ENCODE measurements around the gene INMT.

Gene INMT

DNA sequence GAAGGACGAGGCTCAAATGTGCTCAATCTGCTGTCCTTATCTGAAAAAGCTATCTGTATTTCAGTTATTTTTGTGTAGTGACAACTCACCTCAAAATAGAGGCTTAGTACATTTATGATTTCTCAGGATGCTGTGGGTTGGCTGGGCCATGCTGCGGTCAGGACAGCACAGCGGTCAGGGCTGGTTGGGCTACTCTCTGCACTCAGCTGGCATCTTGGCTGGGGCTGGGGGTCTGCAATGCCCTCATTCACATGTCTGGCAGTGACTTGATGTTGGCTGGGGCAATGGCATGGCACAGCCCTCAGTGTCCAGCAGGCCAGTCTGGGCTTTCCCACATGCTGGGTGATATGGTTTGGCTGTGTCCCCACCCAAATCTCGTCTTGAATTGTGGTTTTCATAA is 15.6 kb upstream of the INMT start:
- DNase-seq, result no peak
- H3F3A ChIP-seq (ENCODE audit: insufficient read depth, low read length), result no peaks in the 10 kb centered on the region
- no peak for TF ChIP-seq EZH2 (optimal IDR thresholded peaks at IDR 0.05; ENCODE audit: low read depth, low read length)
- TF ChIP-seq, protein P1, sequence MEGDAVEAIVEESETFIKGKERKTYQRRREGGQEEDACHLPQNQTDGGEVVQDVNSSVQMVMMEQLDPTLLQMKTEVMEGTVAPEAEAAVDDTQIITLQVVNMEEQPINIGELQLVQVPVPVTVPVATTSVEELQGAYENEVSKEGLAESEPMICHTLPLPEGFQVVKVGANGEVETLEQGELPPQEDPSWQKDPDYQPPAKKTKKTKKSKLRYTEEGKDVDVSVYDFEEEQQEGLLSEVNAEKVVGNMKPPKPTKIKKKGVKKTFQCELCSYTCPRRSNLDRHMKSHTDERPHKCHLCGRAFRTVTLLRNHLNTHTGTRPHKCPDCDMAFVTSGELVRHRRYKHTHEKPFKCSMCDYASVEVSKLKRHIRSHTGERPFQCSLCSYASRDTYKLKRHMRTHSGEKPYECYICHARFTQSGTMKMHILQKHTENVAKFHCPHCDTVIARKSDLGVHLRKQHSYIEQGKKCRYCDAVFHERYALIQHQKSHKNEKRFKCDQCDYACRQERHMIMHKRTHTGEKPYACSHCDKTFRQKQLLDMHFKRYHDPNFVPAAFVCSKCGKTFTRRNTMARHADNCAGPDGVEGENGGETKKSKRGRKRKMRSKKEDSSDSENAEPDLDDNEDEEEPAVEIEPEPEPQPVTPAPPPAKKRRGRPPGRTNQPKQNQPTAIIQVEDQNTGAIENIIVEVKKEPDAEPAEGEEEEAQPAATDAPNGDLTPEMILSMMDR (IDR thresholded peaks at IDR 0.05; ENCODE audit: low read length), result no peak
- TF ChIP-seq EZH2phosphoT487 (IDR thresholded peaks at IDR 0.05; ENCODE audit: low read length), result no peak
- no peak overlapping the region for H3K4me2 ChIP-seq (ENCODE audit: low read depth, low read length)
- no peaks in the 10 kb centered on the region for H3K79me2 ChIP-seq (ENCODE audit: low read length)
- no peaks in the 10 kb centered on the region for H3K9me3 ChIP-seq (replicated peaks; ENCODE audit: insufficient read depth, low read length)
- no peaks in the 10 kb centered on the region for H3K9me2 ChIP-seq (replicated peaks; ENCODE audit: insufficient read depth, low read length)
- H3K27ac ChIP-seq (ENCODE audit: low read length), result no peak overlapping the region
- no peaks in the 10 kb centered on the region for H3K27me3 ChIP-seq (replicated peaks; ENCODE audit: insufficient read depth, low read length)
- H4K20me1 ChIP-seq (ENCODE audit: insufficient read depth, low read length), result no peaks in the 10 kb centered on the region
- H2AFZ ChIP-seq (ENCODE audit: low read length), result no peak overlapping the region
- peaks cover 4% of the 10 kb centered on the region; the same call in 1 of the 2 replicates for H3K4me1 ChIP-seq (ENCODE audit: low read length)
- H3K9ac ChIP-seq (ENCODE audit: low read length), result no peak overlapping the region
- H3K36me3 ChIP-seq (replicated peaks; ENCODE audit: insufficient read depth, low read length), result no peaks in the 10 kb centered on the region
- H3K4me3 ChIP-seq (ENCODE audit: low read length), result no peak overlapping the region

DNA sequence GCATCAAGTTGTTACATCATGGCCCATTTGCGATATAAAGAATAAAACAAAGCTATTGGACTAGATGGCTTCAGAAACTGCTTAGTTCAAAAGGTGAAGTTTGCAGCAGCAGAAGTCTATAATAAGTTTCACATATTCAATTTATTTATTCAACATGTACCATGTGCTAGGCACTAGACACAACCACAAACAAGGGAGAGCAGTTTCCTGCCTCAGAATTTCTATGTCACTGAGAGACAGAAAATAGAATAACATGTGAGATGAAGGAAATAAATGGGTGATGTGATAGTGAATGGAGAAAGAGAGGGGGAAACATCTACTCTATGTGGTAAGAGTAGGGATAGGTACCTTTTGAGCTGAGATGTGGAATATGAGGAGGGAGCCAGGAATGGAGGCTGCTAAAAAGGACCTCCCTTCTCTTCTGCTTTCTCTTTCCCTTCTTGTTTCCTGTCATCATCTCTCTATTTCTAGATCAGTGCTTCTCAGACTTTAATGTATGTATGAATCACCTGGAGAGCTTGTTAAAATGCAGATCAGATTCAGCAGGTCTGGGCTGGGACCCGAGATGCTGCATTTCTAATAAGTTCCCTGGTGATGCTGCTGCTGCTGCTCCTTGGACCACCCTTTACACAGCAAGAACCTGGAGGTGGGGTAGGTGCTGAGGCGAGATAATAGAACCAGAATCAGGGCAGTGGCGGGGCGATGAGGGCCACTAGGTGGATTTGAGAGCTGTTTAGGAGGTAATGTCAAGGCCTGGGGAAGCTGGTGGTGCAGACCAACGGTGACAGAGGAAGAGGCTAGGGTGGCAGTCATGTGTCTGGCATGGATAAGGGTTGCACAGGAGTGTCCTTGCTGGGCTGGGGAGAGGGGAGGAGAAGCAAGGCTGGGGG is 13.7 kb upstream of the INMT start:
- no peak overlapping the region for H3K4me2 ChIP-seq (ENCODE audit: low read depth, low read length)
- no peaks in the 10 kb centered on the region for H3K9me2 ChIP-seq (replicated peaks; ENCODE audit: insufficient read depth, low read length)

DNA sequence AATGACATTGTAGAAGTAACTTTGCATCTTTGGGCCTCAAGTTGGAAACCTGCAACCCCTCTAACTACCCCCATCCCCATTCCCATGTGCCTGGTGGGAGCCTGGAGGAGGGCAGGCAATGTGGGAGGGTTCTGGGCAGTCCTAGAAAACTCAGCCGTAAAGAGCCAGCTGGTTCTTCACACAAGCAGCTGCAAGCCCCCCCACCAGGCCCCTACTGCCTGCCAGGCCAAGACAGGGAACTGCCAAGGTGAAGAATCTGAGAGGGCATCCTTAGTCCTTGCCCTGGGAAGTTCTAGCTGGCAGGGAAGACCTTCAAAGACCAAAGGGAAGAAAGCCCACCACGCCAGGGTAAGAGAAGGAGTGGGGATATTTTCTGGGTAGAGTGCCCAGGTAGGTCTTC is 12.2 kb upstream of the INMT start:
- no peak overlapping the region for H3K27ac ChIP-seq (ENCODE audit: low read length)
- TF ChIP-seq EZH2phosphoT487 (IDR thresholded peaks at IDR 0.05; ENCODE audit: low read length) (no peak), EZH2 (optimal IDR thresholded peaks at IDR 0.05; ENCODE audit: low read depth, low read length) (no peak)
- TF ChIP-seq, protein P1 (IDR thresholded peaks at IDR 0.05; ENCODE audit: low read length), result no peak
- DNase-seq, result no peak

More for the DNA sequence above, 13.7 kb upstream of the INMT start:
- Histone ChIP-seq H3K4me1 (ENCODE audit: low read length) (peaks cover 4% of the 10 kb centered on the region; the same call in 1 of the 2 replicates), H3K79me2 (ENCODE audit: low read length) (no peaks in the 10 kb centered on the region), H3K9ac (ENCODE audit: low read length) (no peak overlapping the region), H3F3A (ENCODE audit: insufficient read depth, low read length) (no peaks in the 10 kb centered on the region), H3K27me3 (replicated peaks; ENCODE audit: insufficient read depth, low read length) (no peaks in the 10 kb centered on the region), H3K4me3 (ENCODE audit: low read length) (no peak overlapping the region), H3K36me3 (replicated peaks; ENCODE audit: insufficient read depth, low read length) (no peaks in the 10 kb centered on the region), H2AFZ (ENCODE audit: low read length) (no peak overlapping the region), H4K20me1 (ENCODE audit: insufficient read depth, low read length) (no peaks in the 10 kb centered on the region), H3K9me3 (replicated peaks; ENCODE audit: insufficient read depth, low read length) (no peaks in the 10 kb centered on the region), H3K27ac (ENCODE audit: low read length) (no peak overlapping the region)
- TF ChIP-seq EZH2phosphoT487 (IDR thresholded peaks at IDR 0.05; ENCODE audit: low read length), result no peak
- no peak for TF ChIP-seq EZH2 (optimal IDR thresholded peaks at IDR 0.05; ENCODE audit: low read depth, low read length)
- TF ChIP-seq, protein P1 (IDR thresholded peaks at IDR 0.05; ENCODE audit: low read length), result no peak
- no peak for DNase-seq

More for the DNA sequence above, 12.2 kb upstream of the INMT start:
- Histone ChIP-seq H3K4me2 (ENCODE audit: low read depth, low read length) (no peak overlapping the region), H3K79me2 (ENCODE audit: low read length) (no peaks in the 10 kb centered on the region), H3K4me3 (ENCODE audit: low read length) (no peak overlapping the region), H3K9me3 (replicated peaks; ENCODE audit: insufficient read depth, low read length) (no peaks in the 10 kb centered on the region), H3K36me3 (replicated peaks; ENCODE audit: insufficient read depth, low read length) (no peaks in the 10 kb centered on the region), H3K9ac (ENCODE audit: low read length) (no peak overlapping the region), H3F3A (ENCODE audit: insufficient read depth, low read length) (no peaks in the 10 kb centered on the region), H2AFZ (ENCODE audit: low read length) (no peak overlapping the region), H3K4me1 (ENCODE audit: low read length) (peaks cover 4% of the 10 kb centered on the region; the same call in 1 of the 2 replicates), H4K20me1 (ENCODE audit: insufficient read depth, low read length) (no peaks in the 10 kb centered on the region), H3K9me2 (replicated peaks; ENCODE audit: insufficient read depth, low read length) (no peaks in the 10 kb centered on the region), H3K27me3 (replicated peaks; ENCODE audit: insufficient read depth, low read length) (no peaks in the 10 kb centered on the region)
